GM23338 (cell line): ENCODE results near the gene PTPN13. TPM values are rescaled to one million over a fixed set of nuclear protein-coding genes. Genes with fewer than 3 reads are reported as not detected.

Source experiments
- ATAC-seq: fragments of 200-7000 bp; cut with Tn5 transposase; 3 replicates; pipeline ENCODE4 v1.9.1; 2020
- DNase-seq: peaks from one replicate; pipeline ENCODE4 v3.0.0-alpha.2; 2015; ENCODE audit warnings: low spot score
- H2AFZ ChIP-seq: fragments of 200-600 bp; sonication (generic); 2 replicates; pipeline ENCODE4 v1.8.0; 2016; ENCODE audit warnings: antibody characterized with exemption, mild to moderate bottlenecking, moderate library complexity
- H3F3A ChIP-seq: fragments of 200-600 bp; sonication (generic); replicated peaks from 2 replicates; pipeline ENCODE4 v1.8.0; 2017; ENCODE audit warnings: antibody characterized with exemption, mixed run types, low read depth
- H3K27ac ChIP-seq: fragments of 200-600 bp; sonication (generic); 2 replicates; pipeline ENCODE4 v1.6.1; 2016; ENCODE audit warnings: low read depth
- H3K27me3 ChIP-seq: fragments of 200-600 bp; sonication (generic); 2 replicates; pipeline ENCODE4 v1.8.0; 2016; ENCODE audit warnings: mild to moderate bottlenecking, mixed run types, moderate library complexity; ENCODE audit not compliant: insufficient read depth
- H3K36me3 ChIP-seq: fragments of 200-600 bp; sonication (generic); 2 replicates; pipeline ENCODE4 v1.8.0; 2016; ENCODE audit warnings: mild to moderate bottlenecking; ENCODE audit not compliant: insufficient read depth
- H3K4me1 ChIP-seq: fragments of 200-600 bp; sonication (generic); 2 replicates; pipeline ENCODE4 v1.8.0; 2016; ENCODE audit warnings: mild to moderate bottlenecking, moderate library complexity; ENCODE audit not compliant: insufficient read depth
- H3K4me2 ChIP-seq: fragments of 200-600 bp; sonication (generic); 2 replicates; pipeline ENCODE4 v1.7.1; 2017; ENCODE audit warnings: mixed run types
- H3K4me3 ChIP-seq: fragments of 200-600 bp; sonication (generic); 2 replicates; pipeline ENCODE4 v1.6.1; 2016; ENCODE audit warnings: mixed run types
- H3K79me2 ChIP-seq: fragments of 200-600 bp; sonication (generic); replicated peaks from 2 replicates; pipeline ENCODE4 v1.8.0; 2017; ENCODE audit warnings: mild to moderate bottlenecking; ENCODE audit not compliant: insufficient read depth
- H3K9me2 ChIP-seq: fragments of 200-600 bp; sonication (generic); 2 replicates; pipeline ENCODE4 v1.8.0; 2017; ENCODE audit not compliant: insufficient read depth
- H4K20me1 ChIP-seq: fragments of 200-600 bp; sonication (generic); replicated peaks from 2 replicates; pipeline ENCODE4 v1.8.0; 2017; ENCODE audit warnings: mild to moderate bottlenecking; ENCODE audit not compliant: insufficient read depth
- H3K27ac Mint-ChIP-seq: 2 replicates; pipeline ENCODE4 v1.8.0; 2020; ENCODE audit warnings: inconsistent platforms, mild to moderate bottlenecking, moderate library complexity, mixed read lengths
- H3K27me3 Mint-ChIP-seq: 3 replicates; pipeline ENCODE4 v1.8.0; 2022; ENCODE audit warnings: low read depth, mild to moderate bottlenecking, moderate library complexity, mixed read lengths, inconsistent platforms; ENCODE audit not compliant: insufficient read depth, poor library complexity
- H3K36me3 Mint-ChIP-seq: 3 replicates; pipeline ENCODE4 v1.8.0; 2021; ENCODE audit warnings: low read depth, mild to moderate bottlenecking, inconsistent platforms, moderate library complexity, mixed read lengths
- H3K4me1 Mint-ChIP-seq: 3 replicates; pipeline ENCODE4 v1.8.0; 2020; ENCODE audit warnings: mild to moderate bottlenecking, inconsistent platforms, mixed read lengths
- H3K4me3 Mint-ChIP-seq: 3 replicates; pipeline ENCODE4 v1.8.0; 2021; ENCODE audit warnings: moderate library complexity, mild to moderate bottlenecking, inconsistent platforms, mixed read lengths
- H3K9me3 Mint-ChIP-seq: 3 replicates; pipeline ENCODE4 v1.8.0; 2020; ENCODE audit warnings: moderate library complexity, mild to moderate bottlenecking, inconsistent platforms, mixed read lengths
- POLR2AphosphoS5 ChIP-seq: IDR thresholded peaks from 2 replicates; pipeline ENCODE4 v1.6.1; 2016; ENCODE audit warnings: antibody characterized with exemption, low read depth
- ZNF114 ChIP-seq: fragments of 250-450 bp; sonication (Bioruptor Pico); IDR thresholded peaks from 2 replicates; pipeline ENCODE4 v1.5.0; 2020; ENCODE audit warnings: mild to moderate bottlenecking, moderate library complexity
- ZNF462 ChIP-seq: fragments of 250-450 bp; sonication (Bioruptor Pico); IDR thresholded peaks from 2 replicates; pipeline ENCODE4 v1.5.0; 2020; ENCODE audit warnings: mild to moderate bottlenecking, moderate library complexity
- polyA plus RNA-seq: library from polyadenylated mRNA; unstranded; fragments of >200 nt; fragmentation: Nextera tagmentation; extraction: Ambion mirVana; gene quantifications from 2 replicates; pipeline ENCODE4 v1.2.1, GENCODE V29; 2016
- total RNA-seq: library from RNA; depleted of rRNA; stranded (reverse); fragments of >200 nt; shearing (Covaris generic); gene quantifications from 2 replicates; pipeline ENCODE4 v1.2.3, GENCODE V29; 2014

The PTPN13 gene
- total and polyA plus RNA-seq, 2 experiments from 2014 or later, result 12.6 to 49.9 TPM

- no peak for TF ChIP-seq ZNF462 (CRISPR knock-in tag)
Measured at GRCh38 chr4:86600007-86600653, 6.0 kb downstream of the PTPN13 start (continued).

GRCh38 chr4:86603311-86603885, 9.3 kb downstream of the PTPN13 start:
- no peaks in the 10 kb centered on the region for H3K27me3 Mint-ChIP-seq
- H3K9me3 Mint-ChIP-seq, result no peaks in the 10 kb centered on the region
- peaks cover 86% of the 10 kb centered on the region for H3K79me2 ChIP-seq
- no peak for TF ChIP-seq ZNF114 (CRISPR knock-in tag)
- ATAC-seq (no peak), DNase-seq (no peak)
- H3K4me1 Mint-ChIP-seq, result peaks cover 16% of the 10 kb centered on the region; the same call in 2 of the 3 replicates
- no peaks in the 10 kb centered on the region for H3K4me1 ChIP-seq
- H3K27ac Mint-ChIP-seq, result no peak overlapping the region
- no peaks in the 10 kb centered on the region for H3K9me2 ChIP-seq
- H3K36me3 Mint-ChIP-seq, result no peaks in the 10 kb centered on the region
- no peak overlapping the region for H2AFZ ChIP-seq
- H3K27me3 ChIP-seq, result no peaks in the 10 kb centered on the region
- H4K20me1 ChIP-seq, result no peaks in the 10 kb centered on the region; the same call in none of the 2 replicates
- H3K27ac ChIP-seq, result no peak overlapping the region
- H3K4me2 ChIP-seq, result no peak overlapping the region
- H3K4me3 ChIP-seq, result no peak overlapping the region
- no peaks in the 10 kb centered on the region for H3K36me3 ChIP-seq
- H3F3A ChIP-seq, result no peaks in the 10 kb centered on the region
- no peak overlapping the region for H3K4me3 Mint-ChIP-seq

GRCh38 chr4:86606809-86607208, 12.7 kb downstream of the PTPN13 start:
- H3K36me3 ChIP-seq, result no peaks in the 10 kb centered on the region
- no peaks in the 10 kb centered on the region for H3F3A ChIP-seq
- Mint-ChIP-seq H3K4me1 (peaks cover 13% of the 10 kb centered on the region; the same call in 2 of the 3 replicates), H3K4me3 (no peak overlapping the region), H3K27me3 (no peaks in the 10 kb centered on the region), H3K9me3 (no peaks in the 10 kb centered on the region), H3K36me3 (no peaks in the 10 kb centered on the region), H3K27ac (no peak overlapping the region)
- no peaks in the 10 kb centered on the region for H3K27me3 ChIP-seq
- no peak overlapping the region for H3K4me3 ChIP-seq
- DNase-seq (no peak), ATAC-seq (no peak)
- H3K9me2 ChIP-seq, result no peaks in the 10 kb centered on the region
- peaks cover 84% of the 10 kb centered on the region for H3K79me2 ChIP-seq
- H3K27ac ChIP-seq, result no peak overlapping the region
- no peak overlapping the region for H3K4me2 ChIP-seq
- no peaks in the 10 kb centered on the region for H3K4me1 ChIP-seq
- no peak overlapping the region for H2AFZ ChIP-seq
- H4K20me1 ChIP-seq, result no peaks in the 10 kb centered on the region
- no peak for TF ChIP-seq POLR2AphosphoS5
- TF ChIP-seq ZNF462 (CRISPR knock-in tag), result no peak
